GM21447 (cell line): ENCODE data around the gene EIF2A.

Experiments
- ATAC-seq: cut with Tn5 transposase; IDR thresholded peaks from one replicate; pipeline ENCODE4 v1.9.1; 2021; ENCODE audit not compliant: unreplicated experiment

The EIF2A gene

DNA sequence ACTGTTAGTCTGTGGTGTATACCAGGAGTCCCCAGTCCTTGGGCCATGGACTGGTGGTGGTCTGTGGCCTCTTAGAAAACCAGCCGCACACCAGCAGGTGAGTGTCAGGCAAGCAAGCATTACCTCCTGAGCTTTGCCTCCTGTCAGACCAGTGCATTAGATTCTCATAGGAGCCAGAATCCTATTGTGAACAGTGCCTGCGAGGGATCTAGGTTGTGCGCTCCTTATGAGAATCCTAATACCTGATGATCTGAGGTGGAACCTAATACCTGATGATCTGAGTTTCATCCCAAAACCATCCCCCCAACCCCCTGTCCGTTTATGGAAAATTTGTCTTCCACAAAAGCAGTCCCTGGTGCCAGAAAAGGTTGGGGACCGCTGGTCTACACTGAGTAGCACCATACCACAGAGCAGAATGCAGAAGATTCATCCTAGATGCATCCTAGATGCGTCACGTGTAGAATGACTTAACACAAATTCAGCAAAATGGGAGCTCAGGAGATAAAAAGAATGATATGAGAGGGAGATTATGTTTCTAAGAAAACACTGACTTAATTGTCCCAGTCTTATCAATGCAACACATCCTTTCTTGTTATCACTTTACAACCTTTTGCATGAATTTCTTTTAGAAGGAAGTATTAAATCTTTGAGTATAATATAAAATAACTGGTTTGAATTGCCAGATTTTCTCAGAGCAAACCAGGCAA, 85.1 kb downstream of the EIF2A start:
- ATAC-seq = no peak

DNA sequence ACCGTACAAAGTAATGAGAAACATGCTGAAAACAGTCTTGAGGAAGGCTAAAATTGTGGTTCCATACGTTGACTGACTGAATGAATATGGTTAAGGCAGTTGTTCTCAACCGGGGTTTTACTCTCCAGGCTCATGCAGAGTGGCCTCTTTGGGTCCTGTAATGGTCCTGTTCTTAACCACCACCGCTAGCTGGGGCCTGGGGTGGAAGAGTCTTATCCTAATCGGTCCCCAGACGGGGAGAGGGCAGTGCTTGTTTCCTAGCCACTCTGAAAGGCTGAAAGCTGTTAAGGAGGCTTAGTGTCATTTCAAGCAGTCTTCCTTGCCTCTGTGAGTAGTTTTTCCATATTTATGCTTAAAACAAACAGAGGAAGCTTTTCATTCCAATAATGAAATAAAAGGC, 88.5 kb downstream of the EIF2A start:
- no peak for ATAC-seq

DNA sequence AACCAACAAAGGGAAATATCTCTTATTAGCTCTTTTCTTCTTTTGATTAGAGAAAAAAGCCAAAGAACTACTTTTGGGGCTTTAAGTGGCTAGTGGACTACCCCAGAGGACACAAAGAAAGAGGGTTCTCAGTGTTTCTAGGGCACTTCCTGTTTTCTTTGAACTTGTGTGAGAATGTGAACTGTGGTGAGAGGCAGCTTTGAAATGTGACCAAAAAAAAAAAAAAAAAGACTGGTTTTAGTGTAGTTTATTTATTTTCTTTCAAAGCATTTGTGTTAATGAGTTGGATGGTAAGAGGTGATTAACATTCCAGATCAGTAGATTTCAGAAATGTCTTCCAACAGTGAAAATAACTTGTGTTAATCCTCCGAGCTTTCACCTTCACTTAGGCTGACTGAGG, 88.9 kb downstream of the EIF2A start:
- ATAC-seq = no peak
